GM12878 (cell line): ENCODE measurements around the gene MPIG6B. TPM values are rescaled to one million over a fixed set of nuclear protein-coding genes. Genes with fewer than 3 reads are reported as not detected.

Experiments
- ATAC-seq: fragments of 200-7000 bp; cut with Tn5 transposase; 3 replicates; pipeline ENCODE4 v1.9.1; 2020; ENCODE audit warnings: mild to moderate bottlenecking, moderate library complexity
- BruUV-seq: library from RNA; stranded (reverse); fragments of 400-500 nt; replicated peaks from 2 replicates; lab custom pipeline; 2021; lab: Mats Ljungman, UMichigan
- CTCF ChIA-PET: fragments of 300-600 bp; sonication (Branson Sonifier 250); formaldehyde crosslinking; extraction: SDS; loops from one replicate; lab custom pipeline; 2021; ENCODE audit warnings: inconsistent platforms; lab: Yijun Ruan, JAX
- POLR2A ChIA-PET: fragments of 350-600 bp; formaldehyde crosslinking; extraction: SDS; loops from one replicate; lab custom pipeline; 2021; ENCODE audit warnings: inconsistent platforms; lab: Charles Lee
- RAD21 ChIA-PET: fragments of 300-600 bp; sonication (Branson Sonifier 250); formaldehyde crosslinking; loops from one replicate; lab custom pipeline; 2023; ENCODE audit warnings: antibody characterized with exemption; ENCODE audit not compliant: unreplicated experiment; lab: Charles Lee
- SMC1A ChIA-PET: fragments of 300-600 bp; sonication (Branson Sonifier 250); formaldehyde crosslinking; loops from one replicate; lab custom pipeline; 2023; ENCODE audit not compliant: unreplicated experiment, uncharacterized antibody; lab: Charles Lee
- DNase-seq: peaks from one replicate; pipeline ENCODE4 v3.0.0-alpha.2; 2011; ENCODE audit warnings: low read depth, low spot score
- FAIRE-seq: peaks from 3 replicates; lab custom pipeline; 2011; peaks lifted over from hg19 to GRCh38; lab: Jason Lieb, UNC
- H2AFZ ChIP-seq: 2 replicates; pipeline ENCODE4 v1.6.0; 2011; ENCODE audit warnings: low read depth, low read length, control low read depth; ENCODE audit not compliant: control insufficient read depth
- H3K27ac ChIP-seq: 2 replicates; pipeline ENCODE4 v1.5.1; 2011; ENCODE audit warnings: control low read depth; ENCODE audit not compliant: control insufficient read depth, insufficient read depth
- H3K27me3 ChIP-seq, 2 experiments: replicated peaks in 1 of 2; 2 replicates each; pipeline versions ENCODE4 v1.6.0 to v1.6.1; 2011; ENCODE audit warnings: low read length in 1 of 2; ENCODE audit not compliant: control insufficient read depth in 2 of 2, insufficient read depth in 2 of 2
- H3K36me3 ChIP-seq, 2 experiments: 2 replicates each; pipeline ENCODE4 v1.5.1; 2011; ENCODE audit warnings: low read length in 1 of 2; ENCODE audit not compliant: control insufficient read depth in 2 of 2, insufficient read depth in 2 of 2
- H3K4me1 ChIP-seq: 2 replicates; pipeline ENCODE4 v1.6.1; 2011; ENCODE audit warnings: mild to moderate bottlenecking, low read length, moderate library complexity, mixed read lengths; ENCODE audit not compliant: control insufficient read depth, insufficient read depth
- H3K4me2 ChIP-seq: 2 replicates; pipeline ENCODE4 v1.6.0; 2011; ENCODE audit warnings: control low read depth; ENCODE audit not compliant: control insufficient read depth, insufficient read depth
- H3K4me3 ChIP-seq: fragments of 200-600 bp; sonication (generic); 2 replicates; pipeline ENCODE4 v1.5.1; 2016
- H3K79me2 ChIP-seq: 2 replicates; pipeline ENCODE4 v1.6.0; 2011; ENCODE audit warnings: low read length; ENCODE audit not compliant: control insufficient read depth, insufficient read depth
- H3K9ac ChIP-seq: 2 replicates; pipeline ENCODE4 v1.8.0; 2011; ENCODE audit warnings: low read length, control low read depth, mixed read lengths; ENCODE audit not compliant: control insufficient read depth, insufficient read depth
- H3K9me3 ChIP-seq: replicated peaks from 3 replicates; pipeline ENCODE4 v1.5.1; 2011; ENCODE audit warnings: mild to moderate bottlenecking, low read length; ENCODE audit not compliant: control insufficient read depth, insufficient read depth
- H4K20me1 ChIP-seq: 2 replicates; pipeline ENCODE4 v1.6.0; 2011; ENCODE audit not compliant: control insufficient read depth, insufficient read depth
- BHLHE40 ChIP-seq, 2 experiments: fragments of 450-650 bp in 1 of 2; IDR thresholded peaks; 2 replicates each; pipeline ENCODE4 v1.6.1; 2011 to 2017; ENCODE audit warnings: low read depth in 2 of 2, borderline replicate concordance in 1 of 2, improper control_type of control experiment in 1 of 2, low read length in 1 of 2, mild to moderate bottlenecking in 1 of 2
- BRCA1 ChIP-seq: IDR thresholded peaks from 2 replicates; pipeline ENCODE4 v1.6.1; 2011; ENCODE audit warnings: low read depth, low read length, improper control_type of control experiment
- CEBPB ChIP-seq, 2 experiments: fragments of 150-350 bp in 1 of 2; IDR thresholded peaks; 2 replicates each; pipeline ENCODE4 v1.6.1; 2012 to 2014; ENCODE audit warnings: low read depth in 2 of 2, low read length in 2 of 2, borderline replicate concordance in 1 of 2, inconsistent platforms in 1 of 2
- CREM ChIP-seq: IDR thresholded peaks from 2 replicates; pipeline ENCODE4 v1.6.1; 2014; ENCODE audit warnings: antibody characterized with exemption, low read depth
- IKZF1 ChIP-seq: fragments of 450-650 bp; conservative IDR thresholded peaks from 2 replicates; pipeline ENCODE4 v1.6.1; 2017; ENCODE audit warnings: antibody characterized with exemption, mild to moderate bottlenecking
- IKZF2 ChIP-seq, 2 experiments: fragments of 450-650 bp; IDR thresholded peaks; 2 replicates each; pipeline ENCODE4 v1.6.1; 2017; ENCODE audit warnings: mild to moderate bottlenecking in 2 of 2, moderate library complexity in 2 of 2
- MEF2A ChIP-seq: IDR thresholded peaks from 2 replicates; pipeline ENCODE4 v1.6.1; 2011; ENCODE audit warnings: low read depth, mild to moderate bottlenecking, low read length, moderate library complexity; ENCODE audit not compliant: insufficient read depth
- MTA2 ChIP-seq: fragments of 450-650 bp; IDR thresholded peaks from 2 replicates; pipeline ENCODE4 v1.6.1; 2016; ENCODE audit warnings: low read depth, mild to moderate bottlenecking, moderate library complexity
- NR2F1 ChIP-seq: fragments of 450-650 bp; conservative IDR thresholded peaks from 2 replicates; pipeline ENCODE4 v1.6.1; 2017; ENCODE audit warnings: mild to moderate bottlenecking
- PKNOX1 ChIP-seq: fragments of 450-650 bp; IDR thresholded peaks from 2 replicates; pipeline ENCODE4 v1.6.1; 2016; ENCODE audit warnings: mild to moderate bottlenecking
- RAD51 ChIP-seq: fragments of 450-650 bp; IDR thresholded peaks from 2 replicates; pipeline ENCODE4 v1.6.1; 2016; ENCODE audit warnings: moderate library complexity, mild to moderate bottlenecking, inconsistent platforms
- ZNF207 ChIP-seq: fragments of 450-650 bp; IDR thresholded peaks from 2 replicates; pipeline ENCODE4 v1.6.1; 2014; ENCODE audit warnings: antibody characterized with exemption, mild to moderate bottlenecking, borderline replicate concordance
- ZNF274 ChIP-seq: IDR thresholded peaks from one replicate; pipeline ENCODE4 v1.8.0; 2011; ENCODE audit not compliant: insufficient read length, insufficient read depth
- WGBS: methylation state at CpG from one replicate; pipeline ENCODE4 v1.1.6; 2016; ENCODE audit warnings: low lambda C conversion rate; ENCODE audit not compliant: insufficient replicate concordance, insufficient coverage; ENCODE audit errors: missing lambda C conversion rate; 5-methylcytosine and 5-hydroxymethylcytosine counted together
- in situ Hi-C: fragments of 300-500 bp; cut with MboI; formaldehyde crosslinking; loops from 9 replicates; pipeline ENCODE4 v1.14.3; 2018; ENCODE audit warnings: mixed read lengths
- intact Hi-C: fragments of 100-400 bp; cut with micrococcal nuclease; formaldehyde crosslinking; loops from one replicate; pipeline ENCODE4 v1.14.2; 2022; ENCODE audit not compliant: unreplicated experiment
- polyA plus RNA-seq, 11 experiments: library from polyadenylated mRNA; depleted of rRNA in 4 of 11; unstranded in 6 of 11; stranded (reverse) in 5 of 11; fragments of >200 nt; fragmentation: Nextera tagmentation in 4 of 11; fragmentation: Illumina TruSeq in 1 of 11; extraction: Ambion mirVana in 4 of 11; extraction: Trizol in 1 of 11; gene quantifications; 1 replicate in 1 of 11; 2 replicates in 10 of 11; pipeline versions ENCODE4 v1.2.1 to v1.2.3, GENCODE V29; 2011 to 2016; ENCODE audit warnings: inconsistent platforms in 2 of 11, missing spikeins in 2 of 11, low read depth in 1 of 11
- total RNA-seq, 4 experiments: library from RNA; depleted of rRNA in 3 of 4; stranded (reverse); fragments of >200 nt in 3 of 4; fragmentation: Illumina TruSeq in 1 of 4; extraction: Trizol in 1 of 4; gene quantifications; 2 replicates each; pipeline versions ENCODE4 v1.2.1 to v1.2.3, GENCODE V29; 2013 to 2021

MPIG6B gene
- total and polyA plus RNA-seq, 10 of the 15 experiments (the other 5 are each of a cell fraction or from before 2014, with no cell fraction given): not detected

DNA sequence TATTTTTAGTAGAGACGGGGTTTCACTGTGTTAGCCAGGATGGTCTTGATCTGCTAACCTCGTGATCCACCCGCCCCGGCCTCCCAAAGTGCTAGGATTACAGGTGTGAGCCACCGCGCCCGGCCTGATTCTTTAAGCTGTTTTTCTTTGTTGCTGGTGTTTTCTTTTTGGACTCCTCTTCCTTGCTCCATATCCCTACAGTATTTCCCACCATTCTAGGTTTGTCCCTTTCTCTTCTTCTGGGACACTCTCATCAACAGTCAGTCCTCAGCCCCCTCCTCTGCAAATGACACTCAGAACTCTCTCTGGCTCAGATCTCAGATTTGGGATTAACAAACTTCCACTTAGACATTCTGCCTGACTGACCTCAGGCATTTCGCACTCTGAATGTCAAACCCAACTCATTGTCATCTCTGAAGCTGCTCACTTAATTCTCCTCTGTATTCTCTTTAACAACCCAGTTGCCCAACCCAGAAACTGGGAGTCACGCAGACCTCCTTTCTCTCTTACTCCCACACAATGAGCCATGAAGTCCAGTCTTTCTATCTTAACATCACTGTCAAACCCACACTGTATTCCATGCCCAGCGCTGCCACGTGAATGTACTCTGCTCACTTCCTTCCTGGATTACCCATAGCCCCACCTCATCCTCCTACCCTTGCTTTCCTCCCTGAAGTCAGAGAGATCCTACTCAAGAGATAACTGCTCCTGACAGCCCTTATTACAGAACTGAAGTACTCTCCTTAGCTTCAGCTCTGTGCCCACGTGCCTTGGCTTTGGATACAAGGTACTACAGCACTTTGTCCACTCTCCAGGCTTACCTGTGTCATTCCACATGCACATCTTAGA, 2.6 kb downstream of the MPIG6B start:
- H3K36me3 ChIP-seq: peaks cover 0 to 2% of the 10 kb centered on the region in 2 experiments; a peak in 3 of 4 replicates
- WGBS: 87% methylated on average over 12 of the region's 12 CpGs
- H3K9me3 ChIP-seq: no peaks in the 10 kb centered on the region
- intact Hi-C loops: no loop called here
- ChIA-PET CTCF (interaction anchor here (1.2 to 1.7 kb wide), 3 partner anchors 43 to 105 kb away, joined by 3 to 5 read pairs (median 4); partner anchors contain the start of gene HSPA1B), RAD21 (interaction anchor here (0.8 kb wide), 1 partner anchor 44 kb away, joined by 5 read pairs; no protein-coding TSS in a partner anchor), POLR2A (interaction anchor here (0.6 kb wide), 1 partner anchor 279 kb away, joined by 3 read pairs; no protein-coding TSS in a partner anchor), SMC1A (interaction anchor here (5.3 kb wide), 1 partner anchor 13 kb away, joined by 45 read pairs; the partner anchor contains the start of genes CLIC1 and MSH5)
- no peak for ATAC-seq
- H3K27ac ChIP-seq: no peak overlapping the region
- no peaks in the 10 kb centered on the region for H3K79me2 ChIP-seq
- no peaks in the 10 kb centered on the region; a peak in 1 of 4 replicates for H3K27me3 ChIP-seq
- H2AFZ ChIP-seq: no peak overlapping the region
- H3K4me1 ChIP-seq: peaks cover 24% of the 10 kb centered on the region
- no peak overlapping the region for H3K4me2 ChIP-seq
- H3K4me3 ChIP-seq: no peak overlapping the region
- no peaks in the 10 kb centered on the region for H4K20me1 ChIP-seq
- in situ Hi-C loops: no loop called here
- FAIRE-seq: no peak
- H3K9ac ChIP-seq: no peak overlapping the region
- TF ChIP-seq BRCA1 (no peak), RAD51 (no peak)
- BruUV-seq: no TSS peak
- no peak for DNase-seq

DNA sequence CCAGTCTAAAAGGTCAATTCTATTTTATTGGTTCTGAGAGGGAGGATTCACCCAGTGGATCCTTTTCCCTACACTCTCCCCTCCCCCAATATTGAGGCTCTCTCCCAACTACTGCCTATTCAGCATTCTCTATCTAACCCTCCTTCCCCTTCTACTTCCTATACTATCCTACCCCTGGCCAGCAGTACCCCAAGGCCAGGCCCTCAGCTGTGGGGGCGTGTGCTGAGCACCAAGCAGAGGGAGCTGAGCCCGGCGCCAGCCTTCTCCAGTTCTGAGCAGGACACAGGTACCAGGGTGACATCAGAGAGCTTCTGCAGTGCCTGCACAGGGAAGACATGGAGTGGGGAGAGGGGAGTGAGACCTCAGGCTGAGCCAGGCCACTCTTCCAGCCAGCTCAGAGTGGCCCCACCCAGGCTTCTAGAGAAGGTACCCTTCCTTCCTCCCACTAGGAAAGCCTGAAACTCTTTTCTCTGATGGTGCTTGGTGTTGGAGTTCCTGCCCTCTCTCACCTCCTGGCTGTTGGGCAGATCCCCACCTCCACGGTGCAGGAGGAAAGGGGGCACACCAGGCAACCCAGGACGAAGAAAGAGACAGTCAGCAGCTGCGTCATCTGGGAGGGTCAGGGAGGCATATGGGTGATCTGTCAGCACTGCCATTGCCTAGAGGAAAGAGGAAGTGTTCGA, 4.0 kb downstream of the MPIG6B start:
- BruUV-seq: no TSS peak
- ChIA-PET SMC1A (interaction anchor here (1.7 to 5.3 kb wide), 3 partner anchors 12 to 103 kb away, joined by 6 to 45 read pairs (median 7); partner anchors contain the start of genes CLIC1 and MSH5), POLR2A (interaction anchor here (1.0 to 1.6 kb wide), 5 partner anchors 9 to 104 kb away, joined by 3 to 6 read pairs (median 5); partner anchors contain the start of genes ABHD16A and CLIC1), RAD21 (interaction anchor here (1.4 kb wide), 2 partner anchors 11 to 103 kb away, joined by 5 to 11 read pairs; no protein-coding TSS in a partner anchor), CTCF (interaction anchor here (0.6 to 15.8 kb wide), 5 partner anchors 8 to 132 kb away, joined by 3 to 208 read pairs (median 4); partner anchors contain the start of gene MSH5)
- H3K36me3 ChIP-seq: peaks cover 0 to 7% of the 10 kb centered on the region in 2 experiments; a peak in 3 of 4 replicates
- intact Hi-C loops (no loop called here), in situ Hi-C loops (no loop called here)
- 44% methylated on average over 7 of the region's 7 CpGs for WGBS
- no peak overlapping the region for H3K4me3 ChIP-seq
- no peaks in the 10 kb centered on the region for H3K27me3 ChIP-seq
- peak overlapping the region; percentile 60 for H3K27ac ChIP-seq
- ATAC-seq (peak; percentile 44), FAIRE-seq (peak; percentile 99), DNase-seq (no peak)
- no peaks in the 10 kb centered on the region for H4K20me1 ChIP-seq
- peak overlapping the region; percentile 86 for H2AFZ ChIP-seq
- H3K9me3 ChIP-seq: no peaks in the 10 kb centered on the region
- H3K4me2 ChIP-seq: peak overlapping the region; percentile 41; the same call in 1 of the 2 replicates
- no peaks in the 10 kb centered on the region for H3K79me2 ChIP-seq
- peaks cover 24% of the 10 kb centered on the region for H3K4me1 ChIP-seq
- H3K9ac ChIP-seq: 0 out of 2 replicates have a peak overlapping the region, but pooled peaks have one; percentile 15
- no peak for TF ChIP-seq IKZF2 (IDR thresholded peaks at IDR 0.05)
- no peak for TF ChIP-seq CEBPB (IDR thresholded peaks at IDR 0.05; ENCODE audit: borderline replicate concordance in 1 of 2, low read depth in 2 of 2, low read length in 2 of 2)
- no peak for TF ChIP-seq ZNF207
- TF ChIP-seq MTA2: no peak
- no peak for TF ChIP-seq ZNF274
- no peak for TF ChIP-seq MEF2A
- 0 out of 2 replicates have a peak, but pooled peaks have one; percentile 36 for TF ChIP-seq PKNOX1
- TF ChIP-seq NR2F1: no peak
- peak; percentile 64; the same call in 1 of the 2 replicates for TF ChIP-seq CREM
- peak; percentile 19; the same call in 1 of the 2 replicates for TF ChIP-seq IKZF1
- no peak for TF ChIP-seq BHLHE40 (IDR thresholded peaks at IDR 0.05; ENCODE audit: borderline replicate concordance in 1 of 2, low read depth in 2 of 2, low read length in 1 of 2)
